Stomach (tissue), 9 donors: ENCODE data around the gene MEIOSIN. TPM values are rescaled to one million over a fixed set of nuclear protein-coding genes. Genes with fewer than 3 reads are reported as not detected.

Experiments
- DNase-seq, 2 donors: peaks; one replicate each; pipeline versions ENCODE4 v3.0.0 to v3.0.0-alpha.2; 2013 to 2019
- H3K27ac ChIP-seq, 5 donors: fragments of 200-600 bp in 4 of 5; sonication (generic) in 4 of 5; one replicate each; pipeline ENCODE4 v1.5.1; 2013 to 2019; ENCODE audit warnings: mild to moderate bottlenecking in 1 of 5, moderate library complexity in 1 of 5
- H3K27me3 ChIP-seq, 3 donors: fragments of 200-600 bp; sonication (generic); one replicate each; pipeline ENCODE4 v1.5.1; 2017 to 2019; ENCODE audit warnings: mixed run types in 1 of 3
- H3K36me3 ChIP-seq, 4 donors: fragments of 200-600 bp; sonication (generic); 1 replicate in 3 of 4; 2 replicates in 1 of 4; pipeline ENCODE4 v1.5.1; 2016 to 2019
- H3K4me1 ChIP-seq, 4 donors: fragments of 200-600 bp; sonication (generic); one replicate each; pipeline ENCODE4 v1.5.1; 2016 to 2019
- H3K4me3 ChIP-seq, 4 donors: fragments of 200-600 bp; sonication (generic) in 3 of 4; one replicate each; pipeline ENCODE4 v1.5.1; 2016 to 2019; ENCODE audit warnings: mild to moderate bottlenecking in 1 of 4
- H3K9me3 ChIP-seq, 4 donors: fragments of 200-600 bp; sonication (generic); one replicate each; pipeline ENCODE4 v1.5.1; 2016 to 2019
- CTCF ChIP-seq, 7 experiments: fragments of 450-650 bp in 4 of 7; fragments of 200-600 bp in 3 of 7; sonication (generic) in 3 of 7; IDR thresholded peaks; one replicate each; pipeline ENCODE4 v1.5.1; 2016 to 2019; ENCODE audit warnings: antibody characterized with exemption in 7 of 7, control low read depth in 2 of 7, mild to moderate bottlenecking in 1 of 7
- EP300 ChIP-seq: sonication (generic); formaldehyde crosslinking; IDR thresholded peaks from one replicate; pipeline ENCODE4 v1.6.1; 2017; ENCODE audit warnings: antibody characterized with exemption
- POLR2A ChIP-seq, 4 donors: fragments of 450-650 bp; IDR thresholded peaks; one replicate each; pipeline ENCODE4 v1.6.1; 2016; ENCODE audit warnings: antibody characterized with exemption in 4 of 4, control low read depth in 2 of 4, mild to moderate bottlenecking in 1 of 4, moderate library complexity in 1 of 4
- POLR2AphosphoS5 ChIP-seq, 3 donors: sonication (generic); formaldehyde crosslinking; IDR thresholded peaks; one replicate each; pipeline ENCODE4 v1.6.1; 2016; ENCODE audit warnings: antibody characterized with exemption in 3 of 3
- WGBS, 5 donors: extraction: QIAGEN DNeasy Blood & Tissue Kit in 3 of 5; methylation state at CpG; one replicate each; pipeline versions ENCODE4 v1.1.5 to v1.1.7; 2013 to 2018; 5-methylcytosine and 5-hydroxymethylcytosine counted together
- intact Hi-C: fragments of 100-400 bp; cut with DNase I; formaldehyde crosslinking; loops from one replicate; pipeline ENCODE4 v1.15.1; 2023; ENCODE audit warnings: low total_unique reads
- polyA plus RNA-seq, 3 donors: library from polyadenylated mRNA; stranded (reverse); fragments of 200-250 nt; gene quantifications; one replicate each; pipeline ENCODE4 v1.2.3, GENCODE V29; 2013
- total RNA-seq, 5 donors: library from RNA; depleted of rRNA; stranded (reverse); fragments of >200 nt; gene quantifications; one replicate each; pipeline versions ENCODE4 v1.1.0 to v1.2.3, GENCODE V29; 2014 to 2016
- donor health status: healthy with polysubstance abuse.
- donor health status: Bipolar disorder and iron deficiency.
- donor health status: healthy.

Gene MEIOSIN
- total and polyA plus RNA-seq, 8 donors = not detected

- H3K27ac ChIP-seq = peak overlapping the region; percentile 89 to 98 (median 97)
- peak overlapping the region; percentile 61 to 85 (median 83) for H3K4me3 ChIP-seq
- TF ChIP-seq POLR2A (IDR thresholded peaks at IDR 0.05) (no peak), CTCF (IDR thresholded peaks at IDR 0.05) (no peak), EP300 (no peak), POLR2AphosphoS5 (IDR thresholded peaks at IDR 0.05) (no peak)
- H3K4me1 ChIP-seq = peaks cover 32 to 77% (median 54%) of the 10 kb centered on the region in 4 donors
- no peaks in the 10 kb centered on the region for H3K9me3 ChIP-seq
- H3K36me3 ChIP-seq = peaks cover 6 to 39% (median 21%) of the 10 kb centered on the region in 4 donors
- WGBS, 5 donors = 34 to 75% (median 64%) methylated on average over 10 to 46 of the region's 46 CpGs
- intact Hi-C loops = no loop called here
- peak in 1 of 2 donors; percentile 40 for DNase-seq
- H3K27me3 ChIP-seq = peaks cover 0 to 32% (median 0%) of the 10 kb centered on the region in 3 donors
Observed at GRCh38 chr19:45771311-45771933, 38.2 kb downstream of the MEIOSIN start.

- 31 to 51% (median 42%) methylated on average over 10 to 14 of the region's 14 CpGs for WGBS, 5 donors
- Histone ChIP-seq H3K36me3 (peaks cover 15 to 48% (median 29%) of the 10 kb centered on the region in 4 donors), H3K27ac (peak overlapping the region; percentile 89 to 98 (median 97)), H3K27me3 (peaks cover 0 to 25% (median 0%) of the 10 kb centered on the region in 3 donors), H3K4me1 (peaks cover 27 to 68% (median 47%) of the 10 kb centered on the region in 4 donors), H3K4me3 (peak overlapping the region in 3 of 4 donors; percentile 61 to 85 (median 85)), H3K9me3 (no peaks in the 10 kb centered on the region)
- TF ChIP-seq CTCF (IDR thresholded peaks at IDR 0.05) (no peak), EP300 (no peak), POLR2AphosphoS5 (IDR thresholded peaks at IDR 0.05) (peak in 2 of 3 donors; percentile 18 to 25)
- intact Hi-C loops = no loop called here
- DNase-seq = peak in 1 of 2 donors; percentile 46
Observed at GRCh38 chr19:45772130-45772840, 39.0 kb downstream of the MEIOSIN start.

GRCh38 chr19:45772912-45773311 lies 39.7 kb downstream of the MEIOSIN start:
- 69 to 94% (median 71%) methylated on average over 3 of the region's 3 CpGs for WGBS, 5 donors
- TF ChIP-seq POLR2AphosphoS5 (IDR thresholded peaks at IDR 0.05) (no peak), EP300 (no peak), CTCF (IDR thresholded peaks at IDR 0.05) (no peak), POLR2A (IDR thresholded peaks at IDR 0.05) (no peak)
- DNase-seq = no peak
- peaks cover 27 to 63% (median 45%) of the 10 kb centered on the region in 4 donors for H3K4me1 ChIP-seq
- H3K4me3 ChIP-seq = no peak overlapping the region
- peaks cover 0 to 25% (median 0%) of the 10 kb centered on the region in 3 donors for H3K27me3 ChIP-seq
- H3K36me3 ChIP-seq = peaks cover 21 to 54% (median 36%) of the 10 kb centered on the region in 4 donors
- intact Hi-C loops = no loop called here
- peak overlapping the region; percentile 89 to 98 (median 97) for H3K27ac ChIP-seq
- no peaks in the 10 kb centered on the region for H3K9me3 ChIP-seq

GRCh38 chr19:45773384-45773783 lies 40.1 kb downstream of the MEIOSIN start:
- peak overlapping the region; percentile 89 to 98 (median 97) for H3K27ac ChIP-seq
- 4 to 21% (median 13%) methylated on average over 2 of the region's 2 CpGs for WGBS, 5 donors
- H3K4me1 ChIP-seq = peaks cover 27 to 64% (median 46%) of the 10 kb centered on the region in 4 donors
- H3K36me3 ChIP-seq = peaks cover 26 to 59% (median 40%) of the 10 kb centered on the region in 4 donors
- peak; percentile 71 to 88 for DNase-seq
- TF ChIP-seq CTCF (IDR thresholded peaks at IDR 0.05) (no peak), POLR2AphosphoS5 (IDR thresholded peaks at IDR 0.05) (peak in 2 of 3 donors; percentile 20 to 47)
- intact Hi-C loops = no loop called here
- no peaks in the 10 kb centered on the region for H3K9me3 ChIP-seq
- no peak overlapping the region for H3K4me3 ChIP-seq
- H3K27me3 ChIP-seq = peaks cover 0 to 25% (median 0%) of the 10 kb centered on the region in 3 donors
